ENCODE measurements around the gene CAMK2A.

The CAMK2A gene

GRCh38 chr5:150188146-150188842 lies 101.3 kb downstream of the CAMK2A start:
- Mint-ChIP-seq H3K4me3 (no peak overlapping the region), H3K36me3 (ENCODE audit: low read depth) (no peaks in the 10 kb centered on the region), H3K27me3 (peaks cover 27% of the 10 kb centered on the region), H3K4me1 (no peaks in the 10 kb centered on the region), H3K27ac (no peak overlapping the region), H3K9me3 (no peaks in the 10 kb centered on the region)
- ATAC-seq (no peak), DNase-seq (no peak)

GRCh38 chr5:150186897-150187296 lies 102.7 kb downstream of the CAMK2A start:
- Mint-ChIP-seq H3K27ac (no peak overlapping the region), H3K27me3 (peaks cover 25% of the 10 kb centered on the region), H3K36me3 (ENCODE audit: low read depth) (no peaks in the 10 kb centered on the region), H3K4me1 (no peaks in the 10 kb centered on the region), H3K4me3 (no peak overlapping the region), H3K9me3 (no peaks in the 10 kb centered on the region)
- ATAC-seq (no peak), DNase-seq (no peak)

- H3K4me3 Mint-ChIP-seq = no peak overlapping the region
- H3K27ac Mint-ChIP-seq = no peak overlapping the region
- no peaks in the 10 kb centered on the region for H3K4me1 Mint-ChIP-seq
- peaks cover 20% of the 10 kb centered on the region for H3K27me3 Mint-ChIP-seq
- H3K36me3 Mint-ChIP-seq (ENCODE audit: low read depth) = no peaks in the 10 kb centered on the region
- ATAC-seq = no peak
- no peak for DNase-seq
- H3K9me3 Mint-ChIP-seq = no peaks in the 10 kb centered on the region
Observed at GRCh38 chr5:150186137-150186536, 103.4 kb downstream of the CAMK2A start.

GRCh38 chr5:150184990-150185912 lies 104.3 kb downstream of the CAMK2A start:
- no peak for ATAC-seq
- no peak for DNase-seq
- no peaks in the 10 kb centered on the region for H3K36me3 Mint-ChIP-seq (ENCODE audit: low read depth)
- H3K9me3 Mint-ChIP-seq = no peaks in the 10 kb centered on the region
- no peak overlapping the region for H3K4me3 Mint-ChIP-seq
- no peak overlapping the region for H3K27ac Mint-ChIP-seq
- H3K4me1 Mint-ChIP-seq = no peaks in the 10 kb centered on the region
- H3K27me3 Mint-ChIP-seq = peaks cover 14% of the 10 kb centered on the region

GRCh38 chr5:150184006-150184405 lies 105.6 kb downstream of the CAMK2A start:
- Mint-ChIP-seq H3K4me3 (no peak overlapping the region), H3K27ac (no peak overlapping the region), H3K36me3 (ENCODE audit: low read depth) (no peaks in the 10 kb centered on the region), H3K4me1 (no peaks in the 10 kb centered on the region), H3K27me3 (peaks cover 6% of the 10 kb centered on the region), H3K9me3 (no peaks in the 10 kb centered on the region)
- DNase-seq = no peak
- no peak for ATAC-seq

GRCh38 chr5:150183436-150183835 lies 106.1 kb downstream of the CAMK2A start:
- H3K4me1 Mint-ChIP-seq = no peaks in the 10 kb centered on the region
- no peaks in the 10 kb centered on the region for H3K36me3 Mint-ChIP-seq (ENCODE audit: low read depth)
- peaks cover 5% of the 10 kb centered on the region for H3K27me3 Mint-ChIP-seq
- no peak for ATAC-seq
- H3K9me3 Mint-ChIP-seq = no peaks in the 10 kb centered on the region
- H3K4me3 Mint-ChIP-seq = no peak overlapping the region
- no peak for DNase-seq
- no peak overlapping the region for H3K27ac Mint-ChIP-seq

GRCh38 chr5:150182774-150183173 lies 106.8 kb downstream of the CAMK2A start:
- H3K4me3 Mint-ChIP-seq = no peak overlapping the region
- no peak overlapping the region for H3K27ac Mint-ChIP-seq
- peaks cover 3% of the 10 kb centered on the region for H3K27me3 Mint-ChIP-seq
- H3K4me1 Mint-ChIP-seq = no peaks in the 10 kb centered on the region
- H3K36me3 Mint-ChIP-seq (ENCODE audit: low read depth) = no peaks in the 10 kb centered on the region
- H3K9me3 Mint-ChIP-seq = no peaks in the 10 kb centered on the region
- DNase-seq = no peak
- ATAC-seq = no peak

GRCh38 chr5:150181766-150182545 lies 107.6 kb downstream of the CAMK2A start:
- no peak overlapping the region for H3K27ac Mint-ChIP-seq
- no peak overlapping the region for H3K4me3 Mint-ChIP-seq
- no peak for ATAC-seq
- H3K9me3 Mint-ChIP-seq = no peaks in the 10 kb centered on the region
- DNase-seq = no peak
- H3K36me3 Mint-ChIP-seq (ENCODE audit: low read depth) = no peaks in the 10 kb centered on the region
- H3K4me1 Mint-ChIP-seq = no peaks in the 10 kb centered on the region
- H3K27me3 Mint-ChIP-seq = no peaks in the 10 kb centered on the region

- no peaks in the 10 kb centered on the region for H3K27me3 Mint-ChIP-seq
- no peak overlapping the region for H3K4me3 Mint-ChIP-seq
- no peaks in the 10 kb centered on the region for H3K36me3 Mint-ChIP-seq (ENCODE audit: low read depth)
- H3K9me3 Mint-ChIP-seq = no peaks in the 10 kb centered on the region
- no peak for ATAC-seq
- H3K27ac Mint-ChIP-seq = no peak overlapping the region
- no peak for DNase-seq
- H3K4me1 Mint-ChIP-seq = no peaks in the 10 kb centered on the region
Observed at GRCh38 chr5:150181027-150181426, 108.5 kb downstream of the CAMK2A start.

- H3K4me3 Mint-ChIP-seq = no peak overlapping the region
Observed at GRCh38 chr5:150180241-150181026, 109.1 kb downstream of the CAMK2A start.

GRCh38 chr5:150179019-150179620 lies 110.5 kb downstream of the CAMK2A start:
- H3K27me3 Mint-ChIP-seq = peaks cover 6% of the 10 kb centered on the region
- no peaks in the 10 kb centered on the region for H3K9me3 Mint-ChIP-seq
- no peaks in the 10 kb centered on the region for H3K4me1 Mint-ChIP-seq
- no peak overlapping the region for H3K4me3 Mint-ChIP-seq
- no peaks in the 10 kb centered on the region for H3K36me3 Mint-ChIP-seq (ENCODE audit: low read depth)
- no peak overlapping the region for H3K27ac Mint-ChIP-seq
- no peak for ATAC-seq
- DNase-seq = no peak

More at GRCh38 chr5:150180241-150181026, 109.1 kb downstream of the CAMK2A start:
- H3K27me3 Mint-ChIP-seq = peaks cover 3% of the 10 kb centered on the region
- no peak for ATAC-seq
- no peaks in the 10 kb centered on the region for H3K36me3 Mint-ChIP-seq (ENCODE audit: low read depth)
- H3K4me1 Mint-ChIP-seq = no peaks in the 10 kb centered on the region
- H3K27ac Mint-ChIP-seq = no peak overlapping the region
- DNase-seq = no peak
- no peaks in the 10 kb centered on the region for H3K9me3 Mint-ChIP-seq

GRCh38 chr5:150178262-150178661 lies 111.3 kb downstream of the CAMK2A start:
- H3K36me3 Mint-ChIP-seq (ENCODE audit: low read depth) = no peaks in the 10 kb centered on the region
- H3K9me3 Mint-ChIP-seq = no peaks in the 10 kb centered on the region
- H3K4me1 Mint-ChIP-seq = no peaks in the 10 kb centered on the region
- H3K4me3 Mint-ChIP-seq = no peak overlapping the region
- peaks cover 10% of the 10 kb centered on the region for H3K27me3 Mint-ChIP-seq
- DNase-seq = no peak
- no peak for ATAC-seq
- H3K27ac Mint-ChIP-seq = no peak overlapping the region

GRCh38 chr5:150177721-150178120 lies 111.9 kb downstream of the CAMK2A start:
- Mint-ChIP-seq H3K36me3 (ENCODE audit: low read depth) (no peaks in the 10 kb centered on the region), H3K9me3 (no peaks in the 10 kb centered on the region), H3K27me3 (peaks cover 10% of the 10 kb centered on the region), H3K4me3 (no peak overlapping the region), H3K27ac (no peak overlapping the region), H3K4me1 (no peaks in the 10 kb centered on the region)
- DNase-seq = no peak
- no peak for ATAC-seq

Data from activated naive CD8-positive, alpha-beta T cell treated with anti-CD3 and anti-CD28 coated beads, Interleukin-2, amount 50 U/mL, for 24 hours (primary cell).